Erythroblast (primary cell): ENCODE results near the gene FBXO46.

ENCODE experiments used
- GATA1 ChIP-seq: IDR thresholded peaks from 2 replicates; pipeline ENCODE4 v1.6.1; 2011; ENCODE audit warnings: low read depth, mild to moderate bottlenecking, control low read depth, low read length, moderate library complexity
- POLR2A ChIP-seq: IDR thresholded peaks from 2 replicates; pipeline ENCODE4 v1.6.1; 2011; ENCODE audit warnings: mild to moderate bottlenecking, low read length

DNA sequence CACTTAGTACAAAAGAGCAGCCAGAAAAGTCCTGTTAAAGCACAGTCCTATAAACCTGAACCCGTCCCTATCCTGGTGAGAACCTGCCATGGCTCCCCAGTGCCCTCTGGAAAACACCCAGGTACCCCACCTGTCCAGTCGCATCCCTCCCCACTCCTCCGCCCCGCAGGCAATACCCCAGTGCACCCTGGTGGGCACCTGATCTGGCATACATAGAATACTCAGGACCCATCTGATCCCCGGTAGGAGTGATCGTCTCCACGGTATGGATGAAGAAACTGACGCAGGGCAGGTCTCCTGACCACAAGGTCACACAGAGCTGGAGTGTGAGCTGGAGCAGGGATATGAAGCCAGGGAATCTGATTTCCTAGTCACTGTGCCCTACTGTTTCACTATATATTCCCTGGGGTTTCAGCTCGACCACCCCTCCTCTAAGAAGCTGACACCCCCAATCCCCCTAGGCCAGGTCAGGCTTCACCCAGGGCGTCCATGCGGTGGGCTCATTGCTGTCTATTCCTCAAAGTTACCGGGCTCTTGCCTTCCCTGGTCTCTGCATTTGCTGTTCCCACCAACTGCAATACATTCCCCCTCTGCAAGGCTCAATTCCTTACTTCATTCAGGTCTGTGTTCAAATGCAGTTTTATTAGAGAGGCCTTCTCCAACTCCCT lies 12.6 kb downstream of the FBXO46 start:
- TF ChIP-seq POLR2A (no peak), GATA1 (no peak)
